SK-N-SH (cell line): ENCODE data around the gene CMYA5.

Source experiments
- CTCF ChIP-seq: fragments of 200-600 bp; sonication (generic); IDR thresholded peaks from 2 replicates; pipeline ENCODE4 v1.6.1; 2017; ENCODE audit warnings: antibody characterized with exemption, mild to moderate bottlenecking, moderate library complexity
- EZH2phosphoT487 ChIP-seq: fragments of 200-600 bp; sonication (generic); IDR thresholded peaks from 2 replicates; pipeline ENCODE4 v1.6.1; 2017; ENCODE audit warnings: low read depth, mixed run types, mild to moderate bottlenecking, antibody characterized with exemption, moderate library complexity, borderline replicate concordance
- FOXJ3 ChIP-seq: sonication (generic); formaldehyde crosslinking; IDR thresholded peaks from 2 replicates; pipeline ENCODE4 v1.5.1; 2020; ENCODE audit warnings: mild to moderate bottlenecking, missing genetic modification reagents
- FOXM1 ChIP-seq: IDR thresholded peaks from 2 replicates; pipeline ENCODE4 v1.4.0; 2012; ENCODE audit warnings: low read depth, mild to moderate bottlenecking
- GATA2 ChIP-seq: sonication (generic); formaldehyde crosslinking; IDR thresholded peaks from 2 replicates; pipeline ENCODE4 v1.5.0; 2020; ENCODE audit warnings: mild to moderate bottlenecking, missing genetic modification reagents
- POLR2AphosphoS5 ChIP-seq: IDR thresholded peaks from 2 replicates; pipeline ENCODE4 v1.6.1; 2012; ENCODE audit warnings: low read depth, low read length
- REST ChIP-seq: IDR thresholded peaks from 2 replicates; pipeline ENCODE4 v1.6.1; 2012; ENCODE audit warnings: mild to moderate bottlenecking, low read depth, low read length, moderate library complexity
- RFX5 ChIP-seq: IDR thresholded peaks from 2 replicates; pipeline ENCODE4 v1.6.1; 2012; ENCODE audit warnings: mild to moderate bottlenecking, improper control_type of control experiment, low read length
- RXRA ChIP-seq: IDR thresholded peaks from 2 replicates; pipeline ENCODE4 v1.4.0; 2012; ENCODE audit warnings: low read depth, mild to moderate bottlenecking, borderline replicate concordance
- TEAD4 ChIP-seq: IDR thresholded peaks from 2 replicates; pipeline ENCODE4 v1.4.0; 2012; ENCODE audit warnings: mild to moderate bottlenecking, borderline replicate concordance; ENCODE audit not compliant: insufficient read depth
- USF2 ChIP-seq: fragments of 150-350 bp; IDR thresholded peaks from 2 replicates; pipeline ENCODE4 v1.6.1; 2017; ENCODE audit warnings: antibody characterized with exemption, low read length, low read depth, borderline replicate concordance
- YY1 ChIP-seq: IDR thresholded peaks from 2 replicates; pipeline ENCODE4 v1.4.0; 2012; ENCODE audit warnings: low read depth, mild to moderate bottlenecking
- TF ChIP-seq, protein P1 (sequence below): IDR thresholded peaks from 2 replicates; pipeline ENCODE4 v1.4.0; 2012; ENCODE audit warnings: low read depth

- no peak for TF ChIP-seq RXRA
- TF ChIP-seq USF2: no peak
- TF ChIP-seq CTCF: no peak
- no peak for TF ChIP-seq POLR2AphosphoS5
- no peak for TF ChIP-seq RFX5
- no peak for TF ChIP-seq REST
- no peak for TF ChIP-seq FOXJ3
- TF ChIP-seq GATA2: no peak
- no peak for TF ChIP-seq YY1
- no peak for TF ChIP-seq EZH2phosphoT487
- TF ChIP-seq, protein P1, sequence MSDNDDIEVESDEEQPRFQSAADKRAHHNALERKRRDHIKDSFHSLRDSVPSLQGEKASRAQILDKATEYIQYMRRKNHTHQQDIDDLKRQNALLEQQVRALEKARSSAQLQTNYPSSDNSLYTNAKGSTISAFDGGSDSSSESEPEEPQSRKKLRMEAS: no peak
- no peak for TF ChIP-seq TEAD4
- no peak for TF ChIP-seq FOXM1
Observed at GRCh38 chr5:79712741-79713140, 23.1 kb downstream of the CMYA5 start.
